Measurements from ENCODE around the gene DMAP1. TPM values are rescaled to one million over a fixed set of nuclear protein-coding genes. Genes with fewer than 3 reads are reported as not detected.
A peak's percentile ranks its signal among the peaks of the same experiment; 100 is the strongest.

DMAP1 gene
- total RNA-seq, 6 experiments from 2014 or later: 16.2 to 27.8 (median 23.3) TPM

GRCh38 chr1:44227211-44227610 lies 13.9 kb downstream of the DMAP1 start:
- no peaks in the 10 kb centered on the region for H3K9me3 ChIP-seq
- intact Hi-C loops (cut with DNase I): loop anchor here in 1 of 2 donors (10.0 kb wide), 1 partner anchor 98 kb away; no protein-coding TSS in a partner anchor
- no peaks in the 10 kb centered on the region for H3K4me1 ChIP-seq
- H3K4me3 ChIP-seq: no peak overlapping the region
- H3K27ac ChIP-seq: no peak overlapping the region
- no peak for TF ChIP-seq POLR2A (IDR thresholded peaks at IDR 0.05)
- TF ChIP-seq, protein P1, sequence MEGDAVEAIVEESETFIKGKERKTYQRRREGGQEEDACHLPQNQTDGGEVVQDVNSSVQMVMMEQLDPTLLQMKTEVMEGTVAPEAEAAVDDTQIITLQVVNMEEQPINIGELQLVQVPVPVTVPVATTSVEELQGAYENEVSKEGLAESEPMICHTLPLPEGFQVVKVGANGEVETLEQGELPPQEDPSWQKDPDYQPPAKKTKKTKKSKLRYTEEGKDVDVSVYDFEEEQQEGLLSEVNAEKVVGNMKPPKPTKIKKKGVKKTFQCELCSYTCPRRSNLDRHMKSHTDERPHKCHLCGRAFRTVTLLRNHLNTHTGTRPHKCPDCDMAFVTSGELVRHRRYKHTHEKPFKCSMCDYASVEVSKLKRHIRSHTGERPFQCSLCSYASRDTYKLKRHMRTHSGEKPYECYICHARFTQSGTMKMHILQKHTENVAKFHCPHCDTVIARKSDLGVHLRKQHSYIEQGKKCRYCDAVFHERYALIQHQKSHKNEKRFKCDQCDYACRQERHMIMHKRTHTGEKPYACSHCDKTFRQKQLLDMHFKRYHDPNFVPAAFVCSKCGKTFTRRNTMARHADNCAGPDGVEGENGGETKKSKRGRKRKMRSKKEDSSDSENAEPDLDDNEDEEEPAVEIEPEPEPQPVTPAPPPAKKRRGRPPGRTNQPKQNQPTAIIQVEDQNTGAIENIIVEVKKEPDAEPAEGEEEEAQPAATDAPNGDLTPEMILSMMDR (IDR thresholded peaks at IDR 0.05): no peak
- DNase-seq (peak in 1 of 3 donors; percentile 54), ATAC-seq (peak; percentile 26 to 61 (median 44))
- WGBS (ENCODE audit: insufficient coverage, low coverage, low lambda C conversion rate, missing lambda C conversion rate): 50% methylated on average over 1 of the region's 1 CpG
- H3K27me3 ChIP-seq: no peaks in the 10 kb centered on the region
- no peaks in the 10 kb centered on the region for H3K36me3 ChIP-seq

GRCh38 chr1:44228218-44228617 lies 14.9 kb downstream of the DMAP1 start:
- H3K4me1 ChIP-seq: no peaks in the 10 kb centered on the region
- H3K4me3 ChIP-seq: no peak overlapping the region
- no peaks in the 10 kb centered on the region for H3K36me3 ChIP-seq
- ATAC-seq (no peak), DNase-seq (no peak)
- no peaks in the 10 kb centered on the region for H3K9me3 ChIP-seq
- H3K27me3 ChIP-seq: no peaks in the 10 kb centered on the region
- TF ChIP-seq, protein P1 (IDR thresholded peaks at IDR 0.05): no peak
- no peak for TF ChIP-seq POLR2A (IDR thresholded peaks at IDR 0.05)
- WGBS (ENCODE audit: insufficient coverage, low coverage, low lambda C conversion rate, missing lambda C conversion rate): 96% methylated on average over 13 of the region's 13 CpGs
- H3K27ac ChIP-seq: no peak overlapping the region
- intact Hi-C loops (cut with DNase I): loop anchor here in 1 of 2 donors (10.0 kb wide), 1 partner anchor 97 kb away; no protein-coding TSS in a partner anchor

DNA sequence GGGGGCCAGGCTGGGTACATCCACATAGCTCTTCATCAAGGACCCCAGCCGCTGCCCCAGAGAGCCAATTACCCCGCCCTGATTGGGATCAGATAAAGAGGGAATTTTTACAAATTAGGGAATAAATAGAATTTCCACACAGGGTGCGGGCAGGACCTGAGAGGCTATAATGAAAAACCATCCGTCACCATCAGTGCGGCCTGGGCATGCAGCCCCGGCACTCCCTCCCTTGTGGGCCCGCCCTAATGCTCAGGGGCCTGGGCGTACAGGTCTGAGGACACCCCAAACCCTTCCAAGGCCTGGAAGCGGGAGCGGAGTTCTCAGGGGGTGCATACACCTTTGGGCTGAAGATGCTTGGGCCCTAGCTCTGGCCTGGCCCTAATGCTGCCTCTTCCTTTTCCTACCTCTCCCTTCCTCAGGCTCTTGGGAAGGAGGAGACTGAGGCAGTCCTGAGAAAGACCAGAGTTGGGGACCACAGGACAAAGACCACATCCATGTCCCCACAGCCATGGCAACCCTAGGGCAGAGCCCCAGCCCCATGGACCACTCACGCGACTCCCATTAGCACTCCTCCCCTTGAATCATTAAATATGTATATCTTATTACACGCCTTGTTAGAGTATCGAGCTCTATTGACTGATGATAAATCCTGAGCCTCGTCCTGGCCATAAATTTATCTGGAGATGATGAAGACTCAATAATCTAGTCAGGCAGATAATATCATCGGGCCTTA lies 16.3 kb downstream of the DMAP1 start:
- WGBS (ENCODE audit: insufficient coverage, low coverage, low lambda C conversion rate, missing lambda C conversion rate): 98% methylated on average over 6 of the region's 16 CpGs
- H3K27me3 ChIP-seq: no peaks in the 10 kb centered on the region
- intact Hi-C loops (cut with DNase I): loop anchor here in 1 of 2 donors (10.0 kb wide), 1 partner anchor 95 kb away; no protein-coding TSS in a partner anchor
- no peak for TF ChIP-seq POLR2A (IDR thresholded peaks at IDR 0.05)
- TF ChIP-seq, protein P1 (IDR thresholded peaks at IDR 0.05): no peak
- H3K36me3 ChIP-seq: no peaks in the 10 kb centered on the region
- DNase-seq: no peak
- H3K4me3 ChIP-seq: no peak overlapping the region
- no peaks in the 10 kb centered on the region for H3K9me3 ChIP-seq
- ATAC-seq: no peak
- no peaks in the 10 kb centered on the region for H3K4me1 ChIP-seq
- H3K27ac ChIP-seq: no peak overlapping the region

DNA sequence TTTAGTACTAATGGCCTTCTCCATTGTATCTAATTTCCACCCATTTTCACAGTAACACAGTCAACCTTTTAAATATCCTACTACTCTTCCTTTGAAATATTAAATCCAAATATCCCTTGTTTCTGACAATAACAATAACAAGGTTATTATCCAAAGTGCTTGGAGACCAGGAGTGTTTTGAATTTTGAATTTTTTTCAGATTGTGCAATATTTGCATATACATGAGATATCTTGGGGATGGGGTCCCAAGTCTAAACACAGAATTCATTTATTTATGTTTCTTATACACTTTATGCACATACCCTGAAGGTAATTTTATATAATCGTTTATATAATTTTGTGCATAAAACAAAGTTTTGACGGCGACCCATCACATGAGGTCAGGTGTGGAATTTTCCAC lies 17.5 kb downstream of the DMAP1 start:
- intact Hi-C loops (cut with DNase I): no loop called here
- Histone ChIP-seq H3K27ac (no peak overlapping the region), H3K27me3 (no peaks in the 10 kb centered on the region), H3K4me1 (no peaks in the 10 kb centered on the region), H3K9me3 (no peaks in the 10 kb centered on the region), H3K36me3 (no peaks in the 10 kb centered on the region), H3K4me3 (no peak overlapping the region)
- WGBS (ENCODE audit: insufficient coverage, low coverage, low lambda C conversion rate, missing lambda C conversion rate): 95% methylated on average over 3 of the region's 3 CpGs
- ATAC-seq: no peak
- TF ChIP-seq, protein P1 (IDR thresholded peaks at IDR 0.05): no peak
- no peak for TF ChIP-seq POLR2A (IDR thresholded peaks at IDR 0.05)
- DNase-seq: no peak

Data from right lobe of liver (tissue), 6 donors.